ENCODE results near the gene TMCC1.

- TF ChIP-seq POLR2A (IDR thresholded peaks at IDR 0.05; ENCODE audit: low read length), result no peak
- TF ChIP-seq GATA1 (IDR thresholded peaks at IDR 0.05; ENCODE audit: low read depth, low read length), result no peak
Measured at GRCh38 chr3:129708328-129708861, 185.1 kb downstream of the TMCC1 start.
